Neural cell (in vitro differentiated cells): ENCODE data around the gene ZBTB24. TPM values are rescaled to one million over a fixed set of nuclear protein-coding genes. Genes with fewer than 3 reads are reported as not detected.

Experiments
- H2AFZ ChIP-seq: fragments of 200-600, 300-800 bp; sonication (generic), shearing (Covaris generic); 2 replicates; pipeline ENCODE4 v1.6.0; 2014; ENCODE audit warnings: low read depth, mild to moderate bottlenecking, antibody characterized with exemption, low read length, moderate library complexity
- H3F3A ChIP-seq: fragments of 200-600 bp; shearing (Covaris generic); 2 replicates; pipeline ENCODE4 v1.6.1; 2016; ENCODE audit warnings: mild to moderate bottlenecking, moderate library complexity, mixed read lengths, antibody characterized with exemption, low read length; ENCODE audit not compliant: insufficient read depth, poor library complexity, severe bottlenecking
- H3K27ac ChIP-seq: fragments of 200-600, 300-800 bp; sonication (generic), shearing (Covaris generic); 2 replicates; pipeline ENCODE4 v1.5.1; 2014; ENCODE audit warnings: mild to moderate bottlenecking, low read length, moderate library complexity
- H3K27me3 ChIP-seq: fragments of 300-800, 200-600 bp; sonication (generic), shearing (Covaris generic); 2 replicates; pipeline ENCODE4 v1.6.0; 2014; ENCODE audit warnings: mild to moderate bottlenecking, low read depth, low read length, moderate library complexity; ENCODE audit not compliant: insufficient read depth
- H3K36me3 ChIP-seq: fragments of 300-800, 200-600 bp; sonication (generic), shearing (Covaris generic); 2 replicates; pipeline ENCODE4 v1.5.1; 2014; ENCODE audit warnings: mild to moderate bottlenecking, antibody characterized with exemption, low read length, moderate library complexity; ENCODE audit not compliant: insufficient read depth
- H3K4me2 ChIP-seq: fragments of 300-800, 200-600 bp; sonication (generic), shearing (Covaris generic); 2 replicates; pipeline ENCODE4 v1.6.0; 2014; ENCODE audit warnings: mild to moderate bottlenecking, low read length
- H3K4me3 ChIP-seq: fragments of 300-800, 200-600 bp; sonication (generic), shearing (Covaris generic); 2 replicates; pipeline ENCODE4 v1.5.1; 2014; ENCODE audit warnings: mild to moderate bottlenecking, low read length, moderate library complexity
- H3K79me2 ChIP-seq: fragments of 200-600 bp; shearing (Covaris generic); replicated peaks from 2 replicates; pipeline ENCODE4 v1.6.0; 2014; ENCODE audit warnings: mild to moderate bottlenecking, low read length, moderate library complexity; ENCODE audit not compliant: insufficient read depth
- H3K9ac ChIP-seq: fragments of 300-800, 200-600 bp; sonication (generic), shearing (Covaris generic); 2 replicates; pipeline ENCODE4 v1.6.1; 2016; ENCODE audit warnings: mild to moderate bottlenecking, low read length, mixed read lengths
- H3K9me2 ChIP-seq: fragments of 200-600 bp; shearing (Covaris generic); 2 replicates; pipeline ENCODE4 v1.6.1; 2016; ENCODE audit warnings: mild to moderate bottlenecking, low read length, mixed read lengths; ENCODE audit not compliant: insufficient read depth
- H3K9me3 ChIP-seq: fragments of 200-600, 300-800 bp; sonication (generic), shearing (Covaris generic); 2 replicates; pipeline ENCODE4 v1.6.1; 2016; ENCODE audit warnings: mild to moderate bottlenecking, mixed run types, low read length, moderate library complexity, mixed read lengths
- H4K20me1 ChIP-seq: fragments of 200-600 bp; shearing (Covaris generic); 2 replicates; pipeline ENCODE4 v1.6.1; 2016; ENCODE audit warnings: mild to moderate bottlenecking, mixed run types; ENCODE audit not compliant: insufficient read depth
- EP300 ChIP-seq: fragments of 450-650 bp; conservative IDR thresholded peaks from 2 replicates; pipeline ENCODE4 v1.6.1; 2014; ENCODE audit warnings: antibody characterized with exemption, mild to moderate bottlenecking, moderate library complexity; ENCODE audit not compliant: poor library complexity, severe bottlenecking
- EZH2 ChIP-seq: fragments of 200-600, 300-800 bp; shearing (Covaris generic), sonication (generic); IDR thresholded peaks from 2 replicates; pipeline ENCODE4 v1.6.1; 2014; ENCODE audit warnings: antibody characterized with exemption, low read length, borderline replicate concordance, mild to moderate bottlenecking; ENCODE audit not compliant: insufficient read depth, poor library complexity, severe bottlenecking
- MXI1 ChIP-seq: fragments of 450-650 bp; conservative IDR thresholded peaks from 2 replicates; pipeline ENCODE4 v1.6.1; 2014; ENCODE audit warnings: antibody characterized with exemption, mild to moderate bottlenecking; ENCODE audit not compliant: poor library complexity, severe bottlenecking
- POLR2AphosphoS5 ChIP-seq: IDR thresholded peaks from 2 replicates; pipeline ENCODE4 v1.6.1; 2012
- RAD21 ChIP-seq: fragments of 450-650 bp; conservative IDR thresholded peaks from 2 replicates; pipeline ENCODE4 v1.6.1; 2014; ENCODE audit warnings: antibody characterized with exemption, mild to moderate bottlenecking, moderate library complexity
- SMC3 ChIP-seq: fragments of 450-650 bp; conservative IDR thresholded peaks from 2 replicates; pipeline ENCODE4 v1.6.1; 2014; ENCODE audit warnings: antibody characterized with exemption, mild to moderate bottlenecking, moderate library complexity; ENCODE audit not compliant: poor library complexity
- TAF1 ChIP-seq: IDR thresholded peaks from 2 replicates; pipeline ENCODE4 v1.6.1; 2012; ENCODE audit warnings: low read depth
- polyA plus RNA-seq: library from polyadenylated mRNA; depleted of rRNA; stranded (reverse); fragments of >200 nt; gene quantifications from 2 replicates; pipeline ENCODE4 v1.2.3, GENCODE V29; 2014
- TF ChIP-seq, protein P1 (sequence below): IDR thresholded peaks from 2 replicates; pipeline ENCODE4 v1.6.1; 2012; ENCODE audit warnings: borderline replicate concordance
- TF ChIP-seq, protein P2 (sequence below): fragments of 450-650 bp; IDR thresholded peaks from 2 replicates; pipeline ENCODE4 v1.5.1; 2014; ENCODE audit warnings: antibody characterized with exemption, mild to moderate bottlenecking, moderate library complexity; ENCODE audit not compliant: poor library complexity, severe bottlenecking

The ZBTB24 gene
- polyA plus RNA-seq, 1 donor from 2014 or later: 6.0 TPM

DNA sequence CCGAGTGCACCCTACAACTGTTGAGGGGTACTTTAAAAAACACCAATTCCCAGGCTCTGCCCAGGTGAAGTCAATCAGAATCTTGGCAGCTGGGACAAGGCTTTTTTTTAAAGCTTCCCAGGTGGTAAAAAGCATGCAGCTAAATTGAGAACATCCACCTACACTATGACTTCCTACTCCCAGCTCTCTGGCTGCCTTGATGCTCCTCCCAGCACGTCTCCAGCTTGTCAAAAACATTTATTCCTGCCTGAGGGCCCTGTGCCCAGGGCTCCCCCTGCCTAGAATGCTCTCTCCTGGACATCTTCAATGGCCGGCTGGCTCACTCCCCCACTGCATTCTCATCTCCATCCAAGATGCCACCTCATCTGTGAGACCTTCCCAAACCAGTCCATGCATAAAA lies 9.9 kb downstream of the ZBTB24 start:
- Histone ChIP-seq H3K4me2 (no peak overlapping the region), H3K27ac (no peak overlapping the region), H3K36me3 (peaks cover 4% of the 10 kb centered on the region), H4K20me1 (no peaks in the 10 kb centered on the region), H3K9me3 (no peaks in the 10 kb centered on the region), H3K27me3 (no peaks in the 10 kb centered on the region), H3K9me2 (no peaks in the 10 kb centered on the region), H3K79me2 (no peaks in the 10 kb centered on the region), H3F3A (no peaks in the 10 kb centered on the region), H3K4me3 (no peak overlapping the region), H2AFZ (no peak overlapping the region), H3K9ac (no peak overlapping the region)
- TF ChIP-seq TAF1 (no peak), EZH2 (no peak), MXI1 (no peak), SMC3 (no peak), EP300 (no peak), RAD21 (no peak)
- TF ChIP-seq, protein P1, sequence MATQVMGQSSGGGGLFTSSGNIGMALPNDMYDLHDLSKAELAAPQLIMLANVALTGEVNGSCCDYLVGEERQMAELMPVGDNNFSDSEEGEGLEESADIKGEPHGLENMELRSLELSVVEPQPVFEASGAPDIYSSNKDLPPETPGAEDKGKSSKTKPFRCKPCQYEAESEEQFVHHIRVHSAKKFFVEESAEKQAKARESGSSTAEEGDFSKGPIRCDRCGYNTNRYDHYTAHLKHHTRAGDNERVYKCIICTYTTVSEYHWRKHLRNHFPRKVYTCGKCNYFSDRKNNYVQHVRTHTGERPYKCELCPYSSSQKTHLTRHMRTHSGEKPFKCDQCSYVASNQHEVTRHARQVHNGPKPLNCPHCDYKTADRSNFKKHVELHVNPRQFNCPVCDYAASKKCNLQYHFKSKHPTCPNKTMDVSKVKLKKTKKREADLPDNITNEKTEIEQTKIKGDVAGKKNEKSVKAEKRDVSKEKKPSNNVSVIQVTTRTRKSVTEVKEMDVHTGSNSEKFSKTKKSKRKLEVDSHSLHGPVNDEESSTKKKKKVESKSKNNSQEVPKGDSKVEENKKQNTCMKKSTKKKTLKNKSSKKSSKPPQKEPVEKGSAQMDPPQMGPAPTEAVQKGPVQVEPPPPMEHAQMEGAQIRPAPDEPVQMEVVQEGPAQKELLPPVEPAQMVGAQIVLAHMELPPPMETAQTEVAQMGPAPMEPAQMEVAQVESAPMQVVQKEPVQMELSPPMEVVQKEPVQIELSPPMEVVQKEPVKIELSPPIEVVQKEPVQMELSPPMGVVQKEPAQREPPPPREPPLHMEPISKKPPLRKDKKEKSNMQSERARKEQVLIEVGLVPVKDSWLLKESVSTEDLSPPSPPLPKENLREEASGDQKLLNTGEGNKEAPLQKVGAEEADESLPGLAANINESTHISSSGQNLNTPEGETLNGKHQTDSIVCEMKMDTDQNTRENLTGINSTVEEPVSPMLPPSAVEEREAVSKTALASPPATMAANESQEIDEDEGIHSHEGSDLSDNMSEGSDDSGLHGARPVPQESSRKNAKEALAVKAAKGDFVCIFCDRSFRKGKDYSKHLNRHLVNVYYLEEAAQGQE: no peak

DNA sequence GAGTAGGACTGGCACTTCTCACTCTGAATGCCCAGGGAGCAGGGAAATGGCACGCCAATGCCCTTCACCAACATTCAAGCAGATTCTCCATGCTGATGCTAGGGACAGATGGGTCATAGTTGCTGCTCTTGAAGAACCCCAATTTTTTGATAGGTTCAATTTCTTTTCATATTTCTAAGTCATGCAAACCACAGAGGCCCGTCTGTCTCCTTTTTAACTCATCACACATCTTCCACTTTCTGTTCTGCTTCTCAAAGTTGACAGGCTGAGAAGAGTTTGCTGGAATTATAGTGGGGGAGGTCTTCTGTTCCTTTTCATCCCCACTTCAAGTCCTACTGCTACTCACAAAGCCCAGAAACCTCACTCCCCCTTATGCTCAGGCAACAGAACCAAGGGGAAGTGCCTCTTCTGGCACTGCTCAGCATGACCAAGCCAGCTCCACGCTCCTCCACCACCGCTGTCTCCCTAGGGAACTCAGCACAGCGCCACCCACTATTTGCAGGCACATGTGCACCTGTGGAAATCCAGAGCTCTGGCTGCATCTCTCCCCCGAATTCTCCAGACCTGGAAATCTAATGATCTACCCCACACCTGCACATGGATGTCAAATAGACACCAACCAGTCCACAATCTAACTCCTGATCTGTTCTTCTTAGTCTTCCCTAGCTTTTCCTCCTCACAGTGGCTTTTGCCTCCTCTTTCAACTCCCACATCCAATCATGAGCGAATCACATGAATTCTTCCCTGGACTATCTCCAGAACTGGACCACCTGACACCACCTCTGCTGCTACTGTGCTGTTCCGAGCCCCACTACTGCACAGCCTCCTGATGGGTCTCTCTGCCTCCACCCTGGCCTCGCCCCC lies 10.7 kb downstream of the ZBTB24 start:
- Histone ChIP-seq H3F3A (no peaks in the 10 kb centered on the region), H2AFZ (no peak overlapping the region), H4K20me1 (no peaks in the 10 kb centered on the region), H3K9ac (no peak overlapping the region), H3K9me2 (no peaks in the 10 kb centered on the region), H3K79me2 (no peaks in the 10 kb centered on the region), H3K27me3 (no peaks in the 10 kb centered on the region), H3K9me3 (no peaks in the 10 kb centered on the region), H3K4me2 (no peak overlapping the region), H3K4me3 (no peak overlapping the region), H3K27ac (no peak overlapping the region), H3K36me3 (peaks cover 4% of the 10 kb centered on the region)
- TF ChIP-seq TAF1 (no peak), SMC3 (no peak), EZH2 (no peak), RAD21 (no peak), POLR2AphosphoS5 (no peak), EP300 (no peak), MXI1 (no peak)
- TF ChIP-seq, protein P1: no peak
- TF ChIP-seq, protein P2, sequence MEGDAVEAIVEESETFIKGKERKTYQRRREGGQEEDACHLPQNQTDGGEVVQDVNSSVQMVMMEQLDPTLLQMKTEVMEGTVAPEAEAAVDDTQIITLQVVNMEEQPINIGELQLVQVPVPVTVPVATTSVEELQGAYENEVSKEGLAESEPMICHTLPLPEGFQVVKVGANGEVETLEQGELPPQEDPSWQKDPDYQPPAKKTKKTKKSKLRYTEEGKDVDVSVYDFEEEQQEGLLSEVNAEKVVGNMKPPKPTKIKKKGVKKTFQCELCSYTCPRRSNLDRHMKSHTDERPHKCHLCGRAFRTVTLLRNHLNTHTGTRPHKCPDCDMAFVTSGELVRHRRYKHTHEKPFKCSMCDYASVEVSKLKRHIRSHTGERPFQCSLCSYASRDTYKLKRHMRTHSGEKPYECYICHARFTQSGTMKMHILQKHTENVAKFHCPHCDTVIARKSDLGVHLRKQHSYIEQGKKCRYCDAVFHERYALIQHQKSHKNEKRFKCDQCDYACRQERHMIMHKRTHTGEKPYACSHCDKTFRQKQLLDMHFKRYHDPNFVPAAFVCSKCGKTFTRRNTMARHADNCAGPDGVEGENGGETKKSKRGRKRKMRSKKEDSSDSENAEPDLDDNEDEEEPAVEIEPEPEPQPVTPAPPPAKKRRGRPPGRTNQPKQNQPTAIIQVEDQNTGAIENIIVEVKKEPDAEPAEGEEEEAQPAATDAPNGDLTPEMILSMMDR: no peak
